ENCODE measurements around the gene LONP2.

DNA sequence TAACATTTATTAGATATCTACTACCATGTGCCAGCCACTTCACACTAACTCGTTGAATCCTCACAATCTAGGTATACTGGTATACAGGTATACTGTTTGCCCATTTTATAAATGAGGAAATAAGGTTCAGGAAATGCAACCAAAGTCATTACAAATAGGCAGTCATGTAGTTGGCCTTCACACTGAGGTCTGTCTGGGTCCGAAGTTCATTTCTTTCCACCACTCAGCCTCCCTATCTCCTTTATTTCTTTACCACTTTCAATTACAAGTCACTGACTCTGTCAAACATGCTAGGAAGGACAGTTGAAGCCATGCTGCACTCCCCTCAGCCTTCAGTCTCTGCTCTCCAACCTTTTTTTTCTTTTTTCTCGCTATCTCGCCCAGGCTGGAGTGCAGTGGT, 161.8 kb downstream of the LONP2 start:
- TF ChIP-seq, protein P1, sequence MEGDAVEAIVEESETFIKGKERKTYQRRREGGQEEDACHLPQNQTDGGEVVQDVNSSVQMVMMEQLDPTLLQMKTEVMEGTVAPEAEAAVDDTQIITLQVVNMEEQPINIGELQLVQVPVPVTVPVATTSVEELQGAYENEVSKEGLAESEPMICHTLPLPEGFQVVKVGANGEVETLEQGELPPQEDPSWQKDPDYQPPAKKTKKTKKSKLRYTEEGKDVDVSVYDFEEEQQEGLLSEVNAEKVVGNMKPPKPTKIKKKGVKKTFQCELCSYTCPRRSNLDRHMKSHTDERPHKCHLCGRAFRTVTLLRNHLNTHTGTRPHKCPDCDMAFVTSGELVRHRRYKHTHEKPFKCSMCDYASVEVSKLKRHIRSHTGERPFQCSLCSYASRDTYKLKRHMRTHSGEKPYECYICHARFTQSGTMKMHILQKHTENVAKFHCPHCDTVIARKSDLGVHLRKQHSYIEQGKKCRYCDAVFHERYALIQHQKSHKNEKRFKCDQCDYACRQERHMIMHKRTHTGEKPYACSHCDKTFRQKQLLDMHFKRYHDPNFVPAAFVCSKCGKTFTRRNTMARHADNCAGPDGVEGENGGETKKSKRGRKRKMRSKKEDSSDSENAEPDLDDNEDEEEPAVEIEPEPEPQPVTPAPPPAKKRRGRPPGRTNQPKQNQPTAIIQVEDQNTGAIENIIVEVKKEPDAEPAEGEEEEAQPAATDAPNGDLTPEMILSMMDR (IDR thresholded peaks at IDR 0.05 in 2 of 3, conservative IDR thresholded peaks at IDR 0.05 in 1 of 3; ENCODE audit: borderline replicate concordance in 1 of 3, insufficient read depth in 1 of 3, low read depth in 2 of 3, low read length in 2 of 3): no peak
- TF ChIP-seq, protein P2, sequence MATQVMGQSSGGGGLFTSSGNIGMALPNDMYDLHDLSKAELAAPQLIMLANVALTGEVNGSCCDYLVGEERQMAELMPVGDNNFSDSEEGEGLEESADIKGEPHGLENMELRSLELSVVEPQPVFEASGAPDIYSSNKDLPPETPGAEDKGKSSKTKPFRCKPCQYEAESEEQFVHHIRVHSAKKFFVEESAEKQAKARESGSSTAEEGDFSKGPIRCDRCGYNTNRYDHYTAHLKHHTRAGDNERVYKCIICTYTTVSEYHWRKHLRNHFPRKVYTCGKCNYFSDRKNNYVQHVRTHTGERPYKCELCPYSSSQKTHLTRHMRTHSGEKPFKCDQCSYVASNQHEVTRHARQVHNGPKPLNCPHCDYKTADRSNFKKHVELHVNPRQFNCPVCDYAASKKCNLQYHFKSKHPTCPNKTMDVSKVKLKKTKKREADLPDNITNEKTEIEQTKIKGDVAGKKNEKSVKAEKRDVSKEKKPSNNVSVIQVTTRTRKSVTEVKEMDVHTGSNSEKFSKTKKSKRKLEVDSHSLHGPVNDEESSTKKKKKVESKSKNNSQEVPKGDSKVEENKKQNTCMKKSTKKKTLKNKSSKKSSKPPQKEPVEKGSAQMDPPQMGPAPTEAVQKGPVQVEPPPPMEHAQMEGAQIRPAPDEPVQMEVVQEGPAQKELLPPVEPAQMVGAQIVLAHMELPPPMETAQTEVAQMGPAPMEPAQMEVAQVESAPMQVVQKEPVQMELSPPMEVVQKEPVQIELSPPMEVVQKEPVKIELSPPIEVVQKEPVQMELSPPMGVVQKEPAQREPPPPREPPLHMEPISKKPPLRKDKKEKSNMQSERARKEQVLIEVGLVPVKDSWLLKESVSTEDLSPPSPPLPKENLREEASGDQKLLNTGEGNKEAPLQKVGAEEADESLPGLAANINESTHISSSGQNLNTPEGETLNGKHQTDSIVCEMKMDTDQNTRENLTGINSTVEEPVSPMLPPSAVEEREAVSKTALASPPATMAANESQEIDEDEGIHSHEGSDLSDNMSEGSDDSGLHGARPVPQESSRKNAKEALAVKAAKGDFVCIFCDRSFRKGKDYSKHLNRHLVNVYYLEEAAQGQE (IDR thresholded peaks at IDR 0.05; ENCODE audit: low read depth): no peak
- TF ChIP-seq POLR2AphosphoS5 (IDR thresholded peaks at IDR 0.05; ENCODE audit: low read depth, low read length) (no peak), POLR2A (IDR thresholded peaks at IDR 0.05; ENCODE audit: borderline replicate concordance, extremely low read depth, insufficient read depth, insufficient read length) (no peak), EGR1 (IDR thresholded peaks at IDR 0.05; ENCODE audit: low read depth) (no peak)

Measured in HCT116 (cell line).